PC-9 (cell line): Measurements from ENCODE around the gene ITGA8. TPM values are rescaled to one million over a fixed set of nuclear protein-coding genes. Genes with fewer than 3 reads are reported as not detected.

Experiments
- BruUV-seq: library from RNA; stranded (reverse); fragments of 400-500 nt; replicated peaks from 2 replicates; lab custom pipeline; 2021; lab: Mats Ljungman, UMichigan
- CTCF ChIA-PET: fragments of 300-600 bp; sonication (Branson Sonifier 250); formaldehyde crosslinking; loops from one replicate; lab custom pipeline; 2022; ENCODE audit warnings: antibody characterized with exemption; lab: Charles Lee
- POLR2A ChIA-PET: fragments of 300-600 bp; sonication (Branson Sonifier 250); formaldehyde crosslinking; loops from one replicate; lab custom pipeline; 2022; ENCODE audit warnings: antibody characterized with exemption; ENCODE audit not compliant: unreplicated experiment; lab: Charles Lee
- DNase-seq, 2 experiments: peaks; one replicate each; pipeline versions ENCODE4 v3.0.0 to v3.0.0-alpha.2; 2015 to 2022; ENCODE audit warnings: mixed read lengths in 1 of 2
- H2AFZ ChIP-seq: fragments of 200-600 bp; sonication (generic); 2 replicates; pipeline ENCODE4 v1.8.1; 2017; ENCODE audit warnings: antibody characterized with exemption
- H3F3A ChIP-seq: fragments of 200-600 bp; sonication (generic); 2 replicates; pipeline ENCODE4 v1.8.1; 2017; ENCODE audit warnings: antibody characterized with exemption, mild to moderate bottlenecking, low read depth; ENCODE audit not compliant: insufficient read depth
- H3K27ac ChIP-seq: fragments of 200-600 bp; sonication (generic); 2 replicates; pipeline ENCODE4 v1.6.1; 2016; ENCODE audit warnings: mixed run types
- H3K27me3 ChIP-seq: fragments of 200-600 bp; sonication (generic); 2 replicates; pipeline ENCODE4 v1.6.1; 2016; ENCODE audit warnings: low read depth, mixed run types; ENCODE audit not compliant: insufficient read depth
- H3K36me3 ChIP-seq: fragments of 200-600 bp; sonication (generic); 2 replicates; pipeline ENCODE4 v1.6.1; 2016; ENCODE audit warnings: low read depth, mixed run types
- H3K4me1 ChIP-seq: fragments of 200-600 bp; sonication (generic); replicated peaks from 2 replicates; pipeline ENCODE4 v1.6.1; 2016; ENCODE audit warnings: mixed run types; ENCODE audit not compliant: insufficient read depth
- H3K4me2 ChIP-seq: fragments of 200-600 bp; sonication (generic); 2 replicates; pipeline ENCODE4 v1.6.1; 2017; ENCODE audit warnings: mixed run types
- H3K4me3 ChIP-seq: fragments of 200-600 bp; sonication (generic); 2 replicates; pipeline ENCODE4 v1.6.1; 2016; ENCODE audit warnings: mixed run types
- H3K79me2 ChIP-seq: fragments of 200-600 bp; sonication (generic); 2 replicates; pipeline ENCODE4 v1.6.1; 2017; ENCODE audit warnings: low read depth, mixed run types
- H3K9me2 ChIP-seq: fragments of 200-600 bp; sonication (generic); 2 replicates; pipeline ENCODE4 v1.8.1; 2017; ENCODE audit warnings: mild to moderate bottlenecking; ENCODE audit not compliant: insufficient read depth
- H3K9me3 ChIP-seq: fragments of 200-600 bp; sonication (generic); 2 replicates; pipeline ENCODE4 v1.8.1; 2016; ENCODE audit warnings: low read depth; ENCODE audit not compliant: insufficient read depth
- H4K20me1 ChIP-seq: fragments of 200-600 bp; sonication (generic); 2 replicates; pipeline ENCODE4 v1.8.1; 2017; ENCODE audit not compliant: insufficient read depth
- EZH2 ChIP-seq: fragments of 200-600 bp; sonication (generic); IDR thresholded peaks from 2 replicates; pipeline ENCODE4 v1.8.0; 2017; ENCODE audit warnings: antibody characterized with exemption, low read depth
- intact Hi-C: fragments of 100-400 bp; cut with micrococcal nuclease; formaldehyde crosslinking; loops from one replicate; pipeline ENCODE4 v1.10.0; 2022; ENCODE audit not compliant: unreplicated experiment
- total RNA-seq: library from RNA; stranded (reverse); gene quantifications from 2 replicates; pipeline ENCODE4 v1.2.3, GENCODE V29; 2021
- TF ChIP-seq, protein P1 (sequence below): fragments of 200-600 bp; sonication (generic); conservative IDR thresholded peaks from 2 replicates; pipeline ENCODE4 v1.6.1; 2017; ENCODE audit warnings: mixed run types, antibody characterized with exemption, mild to moderate bottlenecking, moderate library complexity

The ITGA8 gene
- total RNA-seq, 1 experiment from 2014 or later = not detected

- H3K4me3 ChIP-seq = no peak overlapping the region
- no peaks in the 10 kb centered on the region for H3F3A ChIP-seq
- DNase-seq = no peak
- no peaks in the 10 kb centered on the region for H3K36me3 ChIP-seq
- H3K4me2 ChIP-seq = no peak overlapping the region
- no peaks in the 10 kb centered on the region for H4K20me1 ChIP-seq
- no peaks in the 10 kb centered on the region for H3K9me3 ChIP-seq
- no peak overlapping the region for H3K27ac ChIP-seq
- H3K9me2 ChIP-seq = no peaks in the 10 kb centered on the region
- H2AFZ ChIP-seq = no peak overlapping the region
- no peak for TF ChIP-seq EZH2
- TF ChIP-seq, protein P1, sequence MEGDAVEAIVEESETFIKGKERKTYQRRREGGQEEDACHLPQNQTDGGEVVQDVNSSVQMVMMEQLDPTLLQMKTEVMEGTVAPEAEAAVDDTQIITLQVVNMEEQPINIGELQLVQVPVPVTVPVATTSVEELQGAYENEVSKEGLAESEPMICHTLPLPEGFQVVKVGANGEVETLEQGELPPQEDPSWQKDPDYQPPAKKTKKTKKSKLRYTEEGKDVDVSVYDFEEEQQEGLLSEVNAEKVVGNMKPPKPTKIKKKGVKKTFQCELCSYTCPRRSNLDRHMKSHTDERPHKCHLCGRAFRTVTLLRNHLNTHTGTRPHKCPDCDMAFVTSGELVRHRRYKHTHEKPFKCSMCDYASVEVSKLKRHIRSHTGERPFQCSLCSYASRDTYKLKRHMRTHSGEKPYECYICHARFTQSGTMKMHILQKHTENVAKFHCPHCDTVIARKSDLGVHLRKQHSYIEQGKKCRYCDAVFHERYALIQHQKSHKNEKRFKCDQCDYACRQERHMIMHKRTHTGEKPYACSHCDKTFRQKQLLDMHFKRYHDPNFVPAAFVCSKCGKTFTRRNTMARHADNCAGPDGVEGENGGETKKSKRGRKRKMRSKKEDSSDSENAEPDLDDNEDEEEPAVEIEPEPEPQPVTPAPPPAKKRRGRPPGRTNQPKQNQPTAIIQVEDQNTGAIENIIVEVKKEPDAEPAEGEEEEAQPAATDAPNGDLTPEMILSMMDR = no peak
- CTCF ChIA-PET = no interaction called here
- H3K27me3 ChIP-seq = 0 out of 2 replicates have a peak, but pooled peaks cover 4% of the 10 kb centered on the region
- no peaks in the 10 kb centered on the region for H3K79me2 ChIP-seq
- BruUV-seq = no TSS peak
- intact Hi-C loops = no loop called here
- POLR2A ChIA-PET = no interaction called here
- no peaks in the 10 kb centered on the region for H3K4me1 ChIP-seq
Measured at GRCh38 chr10:15545266-15545665, 174.5 kb downstream of the ITGA8 start.

- TF ChIP-seq, protein P1 = no peak
- CTCF ChIA-PET = no interaction called here
- POLR2A ChIA-PET = no interaction called here
- Histone ChIP-seq H4K20me1 (no peaks in the 10 kb centered on the region), H3K27me3 (no peaks in the 10 kb centered on the region), H3K36me3 (no peaks in the 10 kb centered on the region), H3K4me1 (no peaks in the 10 kb centered on the region), H3F3A (no peaks in the 10 kb centered on the region), H2AFZ (no peak overlapping the region), H3K9me3 (no peaks in the 10 kb centered on the region), H3K27ac (no peak overlapping the region), H3K4me3 (no peak overlapping the region), H3K9me2 (no peaks in the 10 kb centered on the region), H3K79me2 (no peaks in the 10 kb centered on the region), H3K4me2 (no peak overlapping the region)
- intact Hi-C loops = no loop called here
- DNase-seq = no peak
- no TSS peak for BruUV-seq
Measured at GRCh38 chr10:15543994-15544393, 175.7 kb downstream of the ITGA8 start.

GRCh38 chr10:15542817-15543216 lies 176.9 kb downstream of the ITGA8 start:
- Histone ChIP-seq H3F3A (no peaks in the 10 kb centered on the region), H3K79me2 (no peaks in the 10 kb centered on the region), H2AFZ (no peak overlapping the region), H3K4me2 (no peak overlapping the region), H3K27ac (no peak overlapping the region), H3K36me3 (no peaks in the 10 kb centered on the region), H3K4me1 (no peaks in the 10 kb centered on the region), H3K9me3 (no peaks in the 10 kb centered on the region), H3K4me3 (no peak overlapping the region), H3K27me3 (no peaks in the 10 kb centered on the region), H3K9me2 (no peaks in the 10 kb centered on the region), H4K20me1 (no peaks in the 10 kb centered on the region)
- DNase-seq = no peak
- TF ChIP-seq, protein P1 = no peak
- TF ChIP-seq EZH2 = no peak
- intact Hi-C loops = no loop called here
- ChIA-PET POLR2A (no interaction called here), CTCF (no interaction called here)
- BruUV-seq = no TSS peak
